NCI-H2081 treated with DMSO at 0.1 percent for 48 hours (cell line): ENCODE results near the gene WFS1.
A peak's percentile ranks its signal among the peaks of the same experiment; 100 is the strongest.

Source experiments
- DNase-seq: peaks from one replicate; lab custom pipeline; 2025; lab: John Stamatoyannopoulos, UW

The WFS1 gene

GRCh38 chr4:6324999-6325787, 55.5 kb downstream of the WFS1 start:
- no peak for DNase-seq

- DNase-seq, result no peak
Measured at GRCh38 chr4:6325788-6326290, 56.2 kb downstream of the WFS1 start.

- DNase-seq, result no peak
Measured at GRCh38 chr4:6326312-6327060, 56.8 kb downstream of the WFS1 start.

GRCh38 chr4:6327220-6327917, 57.7 kb downstream of the WFS1 start:
- peak; percentile 17 for DNase-seq

- no peak for DNase-seq
Measured at GRCh38 chr4:6328526-6328925, 58.9 kb downstream of the WFS1 start.

- DNase-seq, result no peak
Measured at GRCh38 chr4:6329478-6330383, 60.1 kb downstream of the WFS1 start.

GRCh38 chr4:6330384-6330767, 60.7 kb downstream of the WFS1 start:
- DNase-seq, result no peak

- DNase-seq, result no peak
Measured at GRCh38 chr4:6331018-6331417, 61.4 kb downstream of the WFS1 start.

GRCh38 chr4:6331468-6331867, 61.8 kb downstream of the WFS1 start:
- DNase-seq, result no peak

GRCh38 chr4:6332042-6332668, 62.5 kb downstream of the WFS1 start:
- DNase-seq, result no peak

- DNase-seq, result no peak
Measured at GRCh38 chr4:6332669-6333050, 63.0 kb downstream of the WFS1 start.

- DNase-seq, result no peak
Measured at GRCh38 chr4:6333301-6334202, 63.9 kb downstream of the WFS1 start.

GRCh38 chr4:6334203-6334887, 64.7 kb downstream of the WFS1 start:
- DNase-seq, result no peak

GRCh38 chr4:6335040-6335590, 65.5 kb downstream of the WFS1 start:
- no peak for DNase-seq

- DNase-seq, result no peak
Measured at GRCh38 chr4:6336166-6336565, 66.5 kb downstream of the WFS1 start.

GRCh38 chr4:6337331-6337935, 67.8 kb downstream of the WFS1 start:
- DNase-seq, result no peak

GRCh38 chr4:6338175-6338950, 68.7 kb downstream of the WFS1 start:
- DNase-seq, result no peak
